SHP77 treated with DMSO at 0.1 percent for 48 hours (cell line): ENCODE data around the gene MED25.

ENCODE experiments used
- DNase-seq: peaks from one replicate; lab custom pipeline; 2025; lab: John Stamatoyannopoulos, UW

Gene MED25

DNA sequence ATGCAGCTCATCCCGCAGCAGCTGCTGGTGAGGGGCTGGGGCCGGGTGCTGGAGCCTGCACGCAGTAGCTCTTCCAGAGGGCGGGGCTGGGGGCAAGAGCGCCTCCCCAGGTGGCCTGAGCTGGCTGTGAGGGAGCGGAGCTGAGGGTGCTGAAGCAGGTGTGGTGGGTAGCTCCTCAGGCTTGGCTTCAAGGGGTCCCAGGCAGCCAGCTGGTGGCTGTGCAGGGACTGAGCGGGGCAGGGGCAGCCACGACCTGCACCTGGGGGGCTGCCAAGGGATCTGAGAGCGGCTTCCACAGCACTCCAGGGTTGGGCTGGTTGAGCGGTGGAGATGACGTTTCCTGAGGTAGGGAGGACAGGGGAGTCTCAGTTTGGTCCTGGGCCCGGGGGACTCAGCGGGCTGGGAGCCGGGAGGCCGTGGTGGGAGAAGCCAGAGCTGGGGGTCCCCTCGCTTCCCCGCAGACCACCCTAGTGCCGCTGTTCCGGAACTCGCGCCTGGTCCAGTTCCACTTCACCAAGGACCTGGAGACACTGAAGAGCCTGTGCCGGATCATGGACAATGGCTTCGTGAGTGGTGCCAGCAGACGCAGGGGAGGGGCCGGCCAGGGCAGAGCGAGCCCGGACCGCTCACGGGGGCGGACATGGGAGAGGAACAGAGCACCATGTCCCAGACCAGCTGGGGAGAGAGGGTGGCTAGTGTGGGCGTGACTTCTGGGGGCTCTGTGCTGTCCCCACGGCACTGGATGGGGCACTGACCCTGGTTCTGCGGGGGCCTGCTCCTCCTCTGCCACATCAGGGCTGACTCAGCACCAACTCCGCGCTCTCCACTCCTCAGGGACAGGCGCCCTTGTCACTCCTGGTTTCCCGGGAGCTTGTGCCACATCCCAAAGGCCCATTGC, 40.2 kb downstream of the MED25 start:
- DNase-seq = no peak

DNA sequence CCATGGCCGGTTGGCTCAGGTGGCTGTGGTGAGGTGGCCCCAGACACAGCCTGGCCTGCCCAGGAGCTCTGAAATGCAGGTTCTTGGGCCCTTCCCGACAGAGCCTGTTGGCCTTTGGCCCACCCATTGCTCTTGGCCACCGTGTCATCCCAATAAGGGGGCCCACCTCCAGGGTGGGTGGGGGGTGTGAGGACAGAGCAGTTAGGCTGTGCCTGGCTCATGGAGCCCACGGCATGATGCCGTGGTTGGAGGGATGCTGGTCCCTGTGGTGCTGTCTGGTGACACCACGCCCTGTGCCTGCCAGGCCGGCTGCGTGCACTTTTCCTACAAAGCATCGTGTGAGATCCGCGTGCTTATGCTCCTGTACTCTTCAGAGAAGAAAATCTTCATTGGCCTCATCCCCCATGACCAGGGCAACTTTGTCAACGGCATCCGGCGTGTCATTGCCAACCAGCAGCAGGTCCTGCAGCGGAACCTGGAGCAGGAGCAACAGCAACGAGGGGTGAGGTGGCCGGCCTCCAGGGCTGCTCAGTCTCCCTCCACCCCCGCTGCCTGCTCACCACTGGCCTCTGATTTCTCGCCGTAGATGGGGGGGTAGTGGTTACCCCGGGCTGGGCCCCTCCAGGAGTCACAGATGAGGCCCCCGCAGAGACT, 41.7 kb downstream of the MED25 start:
- DNase-seq = no peak

DNA sequence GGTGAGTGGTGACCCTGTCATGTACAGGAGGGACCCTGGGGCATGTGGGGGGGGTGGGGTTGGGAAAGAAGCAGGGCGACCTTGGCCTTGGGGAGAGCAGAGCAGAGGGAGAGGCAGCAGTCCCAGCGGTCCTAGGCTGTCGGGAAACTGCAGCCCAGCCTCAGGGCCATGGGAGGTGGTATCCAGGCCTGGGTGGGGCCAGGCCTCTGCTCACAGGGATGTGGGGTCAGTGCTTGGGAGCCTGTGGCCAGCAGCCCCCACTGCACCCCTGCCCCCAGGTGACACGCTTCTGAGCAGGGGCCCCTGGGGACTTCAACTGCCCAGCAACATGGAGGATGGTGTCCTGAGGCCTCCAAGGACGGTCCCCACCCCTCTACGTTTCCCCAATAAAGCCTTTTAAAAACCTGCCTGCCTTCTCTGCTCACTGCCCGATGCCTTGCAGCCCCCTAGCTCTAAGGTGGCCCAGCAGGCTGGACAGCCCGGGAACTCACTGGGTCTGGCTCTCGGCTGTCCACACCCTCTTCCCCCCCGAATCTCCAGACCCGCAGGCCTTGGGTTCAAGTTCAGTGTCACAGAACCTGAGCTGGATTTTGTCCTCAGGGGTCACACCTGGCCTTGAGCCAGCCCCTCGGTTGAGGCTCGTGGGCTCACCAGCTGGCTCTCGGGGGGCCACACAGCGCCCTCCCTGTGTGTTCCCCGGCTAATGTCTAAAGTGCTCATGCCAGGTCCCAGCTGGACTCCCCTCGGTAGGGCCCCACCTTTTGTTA, 42.4 kb downstream of the MED25 start:
- DNase-seq = no peak

DNA sequence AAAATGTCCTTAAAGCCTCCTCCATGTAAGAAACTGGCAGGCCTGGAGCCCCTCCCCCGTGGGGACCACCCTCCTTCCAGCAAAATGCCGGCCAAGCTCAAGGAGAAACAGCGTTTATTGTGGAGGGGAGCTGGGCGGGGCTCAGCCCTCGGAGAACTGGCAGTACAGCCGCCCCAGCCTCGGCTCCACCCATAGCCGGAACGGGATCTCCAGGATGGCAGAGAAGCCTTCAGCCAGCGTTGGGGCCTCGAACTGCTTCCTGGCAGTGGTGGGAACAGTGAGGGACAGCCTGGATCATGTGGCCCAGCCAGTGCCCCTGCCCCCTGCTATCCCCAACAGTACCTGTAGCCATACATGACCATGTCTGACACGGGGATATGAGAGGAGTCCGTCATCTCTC, 43.0 kb downstream of the MED25 start:
- no peak for DNase-seq

DNA sequence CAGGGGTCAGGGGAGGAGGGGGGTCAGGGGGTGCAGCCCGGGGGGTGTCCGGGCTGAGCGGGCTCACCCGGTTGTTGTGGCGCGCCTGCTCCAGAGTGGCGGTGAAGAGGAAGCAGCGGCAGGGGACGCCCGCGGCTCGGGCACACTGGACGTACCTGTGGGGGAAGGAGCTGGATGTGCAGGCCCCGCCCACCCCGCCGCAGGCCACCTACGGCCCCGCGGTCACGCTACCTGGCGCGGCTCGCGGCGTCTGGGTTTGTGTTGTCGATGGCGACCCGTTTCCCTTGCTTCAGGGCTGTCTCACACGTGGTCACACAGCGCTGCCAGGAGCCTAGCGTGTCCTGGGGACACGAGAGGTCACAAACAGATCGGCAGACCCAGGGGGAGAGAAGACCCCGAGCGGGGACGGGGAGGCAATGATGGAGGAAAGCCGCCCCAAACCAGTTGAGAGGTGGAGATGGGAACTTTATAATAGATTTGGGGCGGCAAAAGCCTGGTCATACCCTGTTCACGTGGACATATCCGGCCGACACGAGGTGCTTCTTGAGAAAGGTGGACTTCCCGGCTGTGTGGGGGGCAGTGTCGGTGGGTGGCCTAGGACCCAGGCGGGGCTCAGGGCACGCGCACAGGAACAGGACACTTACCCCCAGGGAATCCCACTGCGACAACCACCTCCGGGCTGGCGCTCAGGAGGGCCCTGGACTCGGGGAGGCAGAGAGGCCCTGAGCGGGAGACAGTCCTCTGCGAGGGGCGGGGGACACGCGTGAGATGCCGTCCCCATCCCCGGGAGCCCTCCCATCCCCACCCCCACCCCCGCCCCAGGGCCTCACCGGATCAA, 43.7 kb downstream of the MED25 start:
- DNase-seq = no peak

DNA sequence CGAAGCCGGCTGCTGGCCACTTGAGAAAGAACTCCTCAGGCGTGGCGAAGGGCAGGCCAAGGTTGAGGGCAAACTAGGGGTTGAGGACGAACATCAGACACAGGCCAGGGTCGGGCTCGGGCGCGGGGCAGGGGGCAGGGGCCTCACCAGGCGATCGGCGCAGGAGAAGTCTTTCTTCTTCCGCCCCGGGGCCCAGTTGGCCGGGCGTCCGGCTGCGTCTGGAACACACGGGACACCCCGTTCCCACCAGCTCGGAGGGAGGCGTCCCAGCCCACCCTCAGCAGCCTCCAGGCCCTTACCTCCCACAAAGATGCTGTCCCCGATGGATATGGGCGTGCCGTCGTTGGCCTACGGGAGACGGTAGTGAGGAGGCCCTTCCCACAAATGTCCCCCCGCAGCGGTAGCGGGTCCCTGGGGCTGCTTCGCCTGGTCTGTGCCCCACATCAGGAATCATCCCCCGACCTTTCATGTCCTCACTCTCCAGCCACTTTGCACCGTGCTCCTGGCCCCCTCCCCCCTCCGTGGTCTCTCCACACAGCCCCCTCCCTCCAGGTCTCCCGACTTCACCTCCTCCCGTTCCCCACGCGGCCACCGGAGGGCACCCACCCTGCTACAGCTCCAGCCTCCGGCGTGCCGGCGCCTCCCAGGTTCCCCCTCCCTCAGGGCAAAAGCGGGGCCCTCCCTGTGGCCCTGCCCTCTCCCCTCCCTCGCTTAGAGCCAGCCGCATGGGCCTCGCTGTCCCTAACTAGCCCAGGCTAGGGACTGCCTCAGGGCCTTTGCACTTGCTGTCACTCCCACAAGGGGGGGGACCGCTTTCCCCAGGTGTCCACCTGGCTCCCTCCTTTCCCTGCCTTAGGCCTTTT, 44.5 kb downstream of the MED25 start:
- no peak for DNase-seq

DNA sequence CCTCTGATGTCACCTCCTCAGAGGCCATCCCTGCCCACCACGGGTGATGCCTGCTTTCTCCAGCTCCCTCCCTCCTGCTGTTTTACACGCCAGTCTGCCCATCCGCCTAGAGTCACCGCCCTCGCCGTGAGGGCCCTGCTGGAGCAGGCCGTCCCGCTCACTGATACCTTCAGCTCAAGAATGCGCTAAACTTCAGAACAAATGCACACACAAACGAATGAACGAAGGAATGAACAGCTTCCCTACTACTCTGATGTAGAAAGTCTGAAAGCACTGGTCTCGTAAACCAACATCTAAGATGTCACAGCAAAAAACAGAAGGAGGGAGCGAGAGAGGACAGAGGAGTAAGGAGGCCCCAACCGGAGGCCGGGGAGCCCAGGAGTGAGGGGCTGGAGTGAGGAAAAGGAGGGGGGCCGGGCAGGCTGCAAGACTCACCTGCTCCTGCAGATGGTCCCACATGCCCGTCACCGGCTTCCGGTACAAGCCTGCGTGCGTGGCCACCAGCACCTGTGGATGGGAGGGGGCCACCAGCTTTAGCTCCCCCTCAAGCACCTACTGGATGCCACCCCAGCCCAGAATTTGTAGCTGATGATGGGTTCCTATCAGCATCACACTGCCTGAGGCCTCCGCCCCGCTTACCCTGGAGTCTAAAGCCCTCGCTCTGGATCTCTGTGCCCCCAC, 45.3 kb downstream of the MED25 start:
- no peak for DNase-seq

DNA sequence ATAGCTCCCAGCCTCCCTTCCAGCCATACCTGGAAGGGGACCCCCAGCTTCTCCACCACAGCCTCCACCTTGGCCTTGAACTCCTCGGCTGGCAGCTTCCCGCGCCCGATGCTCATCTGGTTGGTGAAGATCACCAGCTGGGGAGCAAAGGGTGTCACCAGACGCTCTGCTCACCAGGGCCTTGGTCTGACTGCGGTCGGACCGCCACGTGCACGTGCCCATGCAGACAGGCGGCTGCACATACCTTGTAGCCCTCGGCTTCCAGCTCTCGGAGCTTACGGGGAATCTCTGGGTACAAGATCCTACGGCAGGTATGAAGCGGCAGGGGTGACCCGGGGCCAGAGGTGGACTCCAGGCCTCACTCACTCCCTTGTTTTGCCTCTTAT, 45.8 kb downstream of the MED25 start:
- no peak for DNase-seq

DNA sequence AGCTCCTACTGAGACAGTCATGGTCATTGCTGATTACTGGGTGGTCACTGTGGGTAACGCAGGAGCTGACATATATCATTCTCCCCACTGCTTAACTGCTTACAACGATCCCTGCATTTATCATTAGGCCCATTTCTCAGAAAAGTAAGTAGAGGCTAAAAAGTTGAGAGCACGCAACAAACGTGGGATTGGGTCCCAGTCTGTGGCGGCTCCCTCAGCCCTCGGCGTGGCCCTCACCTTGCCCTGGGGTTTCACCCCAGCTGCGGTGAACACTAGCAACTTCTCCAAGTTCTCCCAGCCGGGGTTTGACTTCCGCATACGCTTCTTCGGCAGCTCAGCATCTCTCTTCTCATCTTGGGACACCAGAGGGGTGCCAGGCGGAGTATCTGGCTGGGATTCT, 46.8 kb downstream of the MED25 start:
- no peak for DNase-seq

DNA sequence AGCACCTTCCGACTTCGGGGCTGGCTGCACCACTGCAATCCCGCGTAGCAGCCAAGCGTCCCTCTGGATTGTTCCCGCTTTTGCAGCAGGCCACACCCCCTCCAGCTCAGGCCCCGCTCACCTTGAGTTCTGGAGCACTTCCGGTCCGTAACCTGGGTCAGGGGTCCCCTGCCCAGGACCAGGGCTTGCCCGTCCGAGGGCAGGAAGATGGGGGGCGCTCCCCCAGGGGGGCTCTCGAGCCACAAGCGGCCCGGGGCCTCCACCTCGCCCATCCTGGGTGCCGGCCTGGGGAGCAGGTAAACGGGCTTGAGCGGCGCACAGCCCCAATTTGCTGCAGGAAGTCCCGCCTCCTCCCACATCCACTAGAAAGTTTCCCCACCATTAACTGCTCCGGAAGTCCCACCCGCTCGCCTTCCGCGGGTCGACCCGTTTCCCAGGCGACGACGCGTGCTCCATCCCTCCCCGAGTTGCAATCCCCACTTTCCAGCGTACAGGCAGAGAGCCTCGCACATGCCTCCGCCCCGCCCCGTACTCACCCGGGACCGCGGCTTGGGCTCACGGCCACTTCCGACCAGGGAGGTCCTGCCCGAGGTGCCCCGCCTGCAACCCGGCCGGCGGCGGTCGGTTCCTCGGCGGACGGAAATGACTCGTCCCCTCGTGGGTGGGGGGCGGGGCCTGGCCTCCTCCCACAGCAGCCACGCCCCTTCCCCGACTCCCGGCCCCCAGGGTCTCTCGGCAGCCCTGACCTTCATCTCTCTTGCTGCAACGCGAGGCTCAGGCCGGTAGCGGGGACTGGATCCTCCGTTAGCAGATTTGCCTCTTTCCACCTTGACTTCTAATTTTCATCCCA, 49.1 kb downstream of the MED25 start, which contains the start of gene PNKP:
Gene PNKP (minus strand): TSS at position 644 of the 850 bp plus-strand sequence. CDS start 372 bp downstream, at position 272.
- DNase-seq = peak; percentile 82

DNA sequence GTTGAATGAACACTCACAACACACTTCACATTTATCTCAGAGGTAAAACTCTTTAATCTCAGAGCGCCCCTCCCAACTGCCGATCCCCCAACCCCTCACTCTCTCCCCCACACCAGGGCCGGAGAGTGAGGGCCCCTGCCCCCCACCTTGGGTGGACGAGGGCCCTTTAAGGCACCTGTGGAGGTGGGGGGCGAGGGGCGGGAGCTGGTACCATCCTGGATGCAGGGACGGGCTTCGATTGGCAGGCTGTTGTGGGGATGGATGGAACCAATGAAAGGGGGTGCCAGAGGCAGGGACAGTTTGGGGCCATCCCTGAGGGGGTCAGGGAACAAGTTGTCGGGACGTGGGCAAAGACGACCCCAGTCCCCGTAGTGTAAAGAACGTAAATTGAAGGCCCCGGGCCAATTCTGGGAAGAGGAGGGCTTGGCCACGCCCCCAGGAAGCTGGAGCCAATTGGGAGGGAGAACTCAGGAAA, 51.0 kb downstream of the MED25 start:
- DNase-seq = no peak

DNA sequence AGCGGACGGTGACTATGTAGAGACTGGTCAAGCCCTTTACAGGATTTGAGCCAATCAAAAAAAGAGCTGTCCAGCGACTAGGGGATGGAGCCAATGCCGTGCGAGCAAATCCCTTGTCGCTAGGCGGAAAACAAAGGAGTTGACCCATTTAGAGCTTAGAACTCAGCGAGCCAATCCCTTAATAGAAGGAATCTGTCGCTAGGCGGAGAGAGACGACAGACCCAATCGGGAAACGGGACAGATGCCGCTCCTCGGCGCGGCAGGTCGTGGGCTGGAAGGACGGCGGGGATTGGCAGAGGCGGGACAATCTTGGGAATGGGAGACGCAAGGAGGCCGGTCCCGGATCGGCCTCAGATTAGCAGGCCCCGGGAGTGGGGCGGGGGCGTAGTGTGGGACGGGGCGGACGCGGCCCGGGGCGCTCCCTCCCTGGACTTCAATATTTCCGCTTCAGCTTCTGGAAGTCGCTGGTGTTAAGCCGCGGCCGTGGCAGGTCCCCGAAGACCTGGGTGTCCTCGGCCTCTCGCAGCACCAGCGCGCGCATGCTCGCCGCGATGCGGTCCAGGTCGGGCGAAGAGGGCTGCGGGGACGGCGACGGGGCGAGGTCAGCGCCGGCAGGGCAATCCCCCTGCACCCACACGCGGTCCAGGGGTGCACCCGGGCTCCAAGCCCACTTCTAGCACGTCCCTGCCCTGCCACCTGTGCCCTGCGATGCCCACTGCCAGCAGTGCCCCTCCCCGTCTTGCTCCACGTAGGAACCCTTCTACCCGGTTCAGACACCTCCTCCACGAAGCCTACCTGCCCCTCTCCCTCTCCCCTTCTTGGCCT, 51.6 kb downstream of the MED25 start:
- DNase-seq = peak; percentile 99

DNA sequence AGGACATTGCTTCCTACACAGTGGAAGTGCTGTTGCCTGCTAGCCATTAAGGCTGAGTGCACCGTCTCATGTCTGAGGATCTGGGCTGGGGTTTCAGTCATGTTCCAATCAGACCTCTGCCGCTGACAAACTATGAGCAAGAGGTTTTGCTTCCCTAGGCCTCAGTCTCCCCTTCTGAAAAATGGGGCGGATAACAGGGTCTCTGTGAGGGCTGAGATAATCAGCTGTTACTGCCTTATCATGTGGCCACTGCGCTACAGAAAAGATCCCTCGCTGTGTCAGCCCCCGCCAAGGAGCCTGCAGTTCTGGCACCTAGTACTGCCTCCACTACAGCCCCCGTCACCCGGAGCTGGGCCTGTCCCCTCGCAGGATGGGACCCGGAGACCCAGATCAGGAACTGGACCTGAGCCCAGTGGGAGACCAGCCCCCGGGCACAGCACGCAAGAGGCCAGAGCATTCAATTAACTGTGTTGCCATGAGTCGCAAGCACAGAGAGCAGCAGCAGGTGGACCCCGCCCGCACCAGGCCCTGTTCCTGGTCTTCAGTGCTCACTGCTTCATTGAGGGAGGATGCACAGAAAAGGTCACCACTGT, 52.3 kb downstream of the MED25 start:
- DNase-seq = no peak

DNA sequence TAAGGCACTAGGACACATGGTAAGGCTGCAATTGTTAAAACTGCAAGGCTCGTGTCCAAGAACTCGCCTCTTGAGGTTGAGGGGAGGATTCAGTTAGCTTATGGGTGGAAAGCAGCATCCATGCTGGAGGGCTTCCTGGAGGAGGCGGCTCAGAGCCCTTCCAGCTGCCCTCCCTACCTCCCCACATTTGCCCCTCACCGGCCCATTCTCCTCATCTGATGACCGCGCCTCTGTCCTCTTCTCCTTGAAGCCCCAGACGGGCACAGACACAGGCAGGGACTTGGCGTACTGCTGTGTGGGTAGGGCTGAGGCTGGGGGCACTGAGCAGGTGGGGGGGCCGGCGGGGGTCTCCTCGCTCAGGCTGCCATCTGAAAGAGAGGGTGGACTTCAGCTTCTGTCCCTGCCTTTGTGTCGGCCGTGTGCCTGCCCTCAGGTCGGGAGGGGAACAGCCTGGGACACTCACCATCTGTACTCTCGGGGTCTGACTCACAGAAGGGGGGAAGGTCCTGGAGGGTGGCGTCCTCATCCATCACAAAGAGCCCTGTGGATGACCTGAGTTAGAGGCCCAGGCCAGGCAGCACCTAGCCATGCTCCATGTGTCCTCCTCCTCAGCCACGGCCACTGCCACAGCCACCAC, 53.4 kb downstream of the MED25 start:
- no peak for DNase-seq

DNA sequence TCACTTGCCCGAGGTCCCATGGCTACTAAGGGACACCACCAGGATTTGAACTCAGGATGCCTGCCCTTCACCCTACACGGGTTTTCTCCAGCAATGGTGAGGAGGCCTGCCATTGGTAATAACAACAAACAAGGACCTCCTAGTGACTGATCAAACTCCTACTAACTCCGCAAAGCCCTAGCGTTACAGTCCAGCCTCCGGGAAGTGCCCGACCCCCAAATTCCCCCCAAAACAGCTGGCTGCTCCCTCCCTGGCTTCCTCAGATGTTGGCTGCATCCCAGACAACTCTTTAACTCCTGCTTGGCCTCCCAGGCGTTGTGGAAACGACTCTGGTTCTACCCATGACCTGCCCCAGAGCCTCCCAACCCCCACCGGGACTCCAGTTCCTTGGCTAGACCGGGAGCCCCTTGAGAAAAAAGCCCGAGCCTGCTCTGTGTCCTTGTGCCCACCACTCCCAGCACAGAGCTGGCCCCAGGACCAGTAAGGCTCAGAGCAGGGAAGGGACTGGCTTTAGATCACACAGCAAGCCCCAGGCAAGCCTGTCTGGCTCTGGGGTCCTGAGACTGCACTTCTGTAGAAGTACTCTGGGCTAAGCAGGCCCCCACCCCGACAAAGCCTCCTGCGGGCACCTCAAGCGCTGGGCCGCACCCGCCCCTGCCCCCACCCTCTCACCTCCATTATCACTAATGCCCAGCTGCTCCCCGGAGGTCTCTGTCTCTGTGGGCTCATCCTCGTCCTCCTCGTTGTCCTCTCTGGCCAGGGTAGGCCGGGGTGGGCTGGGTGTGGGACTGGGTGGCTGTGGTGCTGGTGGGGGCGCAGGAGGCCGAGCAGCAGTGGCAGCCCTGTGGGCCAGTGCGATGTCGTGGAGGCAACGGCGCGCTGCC, 54.4 kb downstream of the MED25 start:
- DNase-seq = no peak

DNA sequence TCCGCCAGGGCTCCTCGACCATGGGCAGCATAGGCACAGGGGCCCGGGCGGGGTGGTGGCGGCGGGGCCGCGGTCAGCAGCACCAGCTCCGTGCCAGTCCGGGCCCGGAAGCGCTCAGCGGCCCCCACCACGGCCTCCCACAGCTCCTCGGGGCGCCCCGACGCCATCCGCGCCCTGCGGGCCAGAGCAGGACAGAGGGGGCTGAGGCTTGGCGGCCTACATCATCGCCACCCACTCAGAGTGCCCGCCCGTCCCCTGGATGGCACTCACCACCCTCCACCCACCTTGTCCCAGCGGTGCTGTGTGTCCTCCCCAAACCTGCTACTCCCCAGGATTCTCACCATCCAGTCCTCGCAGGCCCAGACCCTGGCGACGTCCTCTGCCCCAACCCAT, 55.0 kb downstream of the MED25 start:
- DNase-seq = no peak
